ENCODE results near the gene AXIN2. TPM values are rescaled to one million over a fixed set of nuclear protein-coding genes. Genes with fewer than 3 reads are reported as not detected.

The AXIN2 gene
- total RNA-seq, 1 donor from 2014 or later: 3.7 TPM

DNA sequence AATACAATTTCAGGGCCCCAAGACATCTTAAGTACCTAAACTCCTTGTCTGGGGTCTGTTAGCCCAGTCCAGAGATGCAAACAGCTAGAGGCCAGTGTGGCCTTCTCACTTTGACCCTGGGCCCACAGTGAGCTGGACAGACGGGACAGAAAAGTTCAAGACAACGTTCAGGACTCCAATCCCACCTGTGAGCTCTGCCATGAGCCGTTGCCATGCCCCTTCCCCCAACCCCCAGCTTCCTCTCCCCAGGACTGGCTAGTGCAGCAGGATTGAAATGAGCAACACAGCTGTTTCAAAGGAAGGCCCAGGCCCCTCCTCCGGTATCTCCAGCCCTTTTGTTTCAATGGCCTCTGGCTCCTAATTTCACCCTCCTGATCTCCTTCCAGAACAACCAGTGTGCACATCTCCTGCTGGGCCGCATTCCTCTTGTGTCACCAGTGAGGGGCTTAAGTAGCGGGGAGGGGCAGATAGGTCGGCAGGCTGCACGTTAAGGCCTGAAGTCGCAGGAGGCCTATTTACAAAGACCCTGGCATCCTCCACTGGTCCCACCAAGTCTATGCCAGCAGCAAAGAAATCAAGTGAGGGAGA lies 11.3 kb downstream of the AXIN2 start:
- H3K4me3 Mint-ChIP-seq (ENCODE audit: unreplicated experiment): no peak overlapping the region
- no peaks in the 10 kb centered on the region for H3K9me3 Mint-ChIP-seq (ENCODE audit: low read depth)
- DNase-seq (ENCODE audit: low spot score): peak; percentile 36
- H3K27me3 Mint-ChIP-seq (ENCODE audit: low read depth): no peaks in the 10 kb centered on the region
- TF ChIP-seq, protein P1, sequence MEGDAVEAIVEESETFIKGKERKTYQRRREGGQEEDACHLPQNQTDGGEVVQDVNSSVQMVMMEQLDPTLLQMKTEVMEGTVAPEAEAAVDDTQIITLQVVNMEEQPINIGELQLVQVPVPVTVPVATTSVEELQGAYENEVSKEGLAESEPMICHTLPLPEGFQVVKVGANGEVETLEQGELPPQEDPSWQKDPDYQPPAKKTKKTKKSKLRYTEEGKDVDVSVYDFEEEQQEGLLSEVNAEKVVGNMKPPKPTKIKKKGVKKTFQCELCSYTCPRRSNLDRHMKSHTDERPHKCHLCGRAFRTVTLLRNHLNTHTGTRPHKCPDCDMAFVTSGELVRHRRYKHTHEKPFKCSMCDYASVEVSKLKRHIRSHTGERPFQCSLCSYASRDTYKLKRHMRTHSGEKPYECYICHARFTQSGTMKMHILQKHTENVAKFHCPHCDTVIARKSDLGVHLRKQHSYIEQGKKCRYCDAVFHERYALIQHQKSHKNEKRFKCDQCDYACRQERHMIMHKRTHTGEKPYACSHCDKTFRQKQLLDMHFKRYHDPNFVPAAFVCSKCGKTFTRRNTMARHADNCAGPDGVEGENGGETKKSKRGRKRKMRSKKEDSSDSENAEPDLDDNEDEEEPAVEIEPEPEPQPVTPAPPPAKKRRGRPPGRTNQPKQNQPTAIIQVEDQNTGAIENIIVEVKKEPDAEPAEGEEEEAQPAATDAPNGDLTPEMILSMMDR (IDR thresholded peaks at IDR 0.05): no peak
- no peak overlapping the region for H3K27ac Mint-ChIP-seq (ENCODE audit: unreplicated experiment)
- peaks cover 30% of the 10 kb centered on the region for H3K4me1 Mint-ChIP-seq (ENCODE audit: low read depth)
- peaks cover 12% of the 10 kb centered on the region for H3K36me3 Mint-ChIP-seq (ENCODE audit: low read depth)

GRCh38 chr17:65548269-65548969 lies 13.0 kb downstream of the AXIN2 start:
- DNase-seq (ENCODE audit: low spot score): peak; percentile 4
- no peaks in the 10 kb centered on the region for H3K9me3 Mint-ChIP-seq (ENCODE audit: low read depth)
- no peak overlapping the region for H3K27ac Mint-ChIP-seq (ENCODE audit: unreplicated experiment)
- no peak overlapping the region for H3K4me3 Mint-ChIP-seq (ENCODE audit: unreplicated experiment)
- H3K4me1 Mint-ChIP-seq (ENCODE audit: low read depth): peaks cover 19% of the 10 kb centered on the region
- peaks cover 12% of the 10 kb centered on the region for H3K36me3 Mint-ChIP-seq (ENCODE audit: low read depth)
- no peaks in the 10 kb centered on the region for H3K27me3 Mint-ChIP-seq (ENCODE audit: low read depth)
- TF ChIP-seq, protein P1 (IDR thresholded peaks at IDR 0.05): no peak

GRCh38 chr17:65547253-65547670 lies 14.2 kb downstream of the AXIN2 start:
- no peak for DNase-seq (ENCODE audit: low spot score)
- H3K4me3 Mint-ChIP-seq (ENCODE audit: unreplicated experiment): no peak overlapping the region
- H3K4me1 Mint-ChIP-seq (ENCODE audit: low read depth): peaks cover 13% of the 10 kb centered on the region
- H3K27me3 Mint-ChIP-seq (ENCODE audit: low read depth): no peaks in the 10 kb centered on the region
- H3K36me3 Mint-ChIP-seq (ENCODE audit: low read depth): peaks cover 12% of the 10 kb centered on the region
- TF ChIP-seq, protein P1 (IDR thresholded peaks at IDR 0.05): no peak
- no peaks in the 10 kb centered on the region for H3K9me3 Mint-ChIP-seq (ENCODE audit: low read depth)
- H3K27ac Mint-ChIP-seq (ENCODE audit: unreplicated experiment): peak overlapping the region; percentile 30

- no peak for DNase-seq (ENCODE audit: low spot score)
- TF ChIP-seq, protein P1 (IDR thresholded peaks at IDR 0.05): no peak
- Mint-ChIP-seq H3K9me3 (ENCODE audit: low read depth) (no peaks in the 10 kb centered on the region), H3K4me3 (ENCODE audit: unreplicated experiment) (no peak overlapping the region), H3K27me3 (ENCODE audit: low read depth) (no peaks in the 10 kb centered on the region), H3K4me1 (ENCODE audit: low read depth) (peaks cover 10% of the 10 kb centered on the region), H3K36me3 (ENCODE audit: low read depth) (peaks cover 12% of the 10 kb centered on the region), H3K27ac (ENCODE audit: unreplicated experiment) (no peak overlapping the region)
Measured at GRCh38 chr17:65546579-65546978, 14.9 kb downstream of the AXIN2 start.

GRCh38 chr17:65545705-65546523 lies 15.5 kb downstream of the AXIN2 start:
- TF ChIP-seq, protein P1 (IDR thresholded peaks at IDR 0.05): no peak
- Mint-ChIP-seq H3K27me3 (ENCODE audit: low read depth) (no peaks in the 10 kb centered on the region), H3K4me3 (ENCODE audit: unreplicated experiment) (no peak overlapping the region), H3K9me3 (ENCODE audit: low read depth) (no peaks in the 10 kb centered on the region), H3K4me1 (ENCODE audit: low read depth) (peaks cover 10% of the 10 kb centered on the region), H3K36me3 (ENCODE audit: low read depth) (peaks cover 15% of the 10 kb centered on the region), H3K27ac (ENCODE audit: unreplicated experiment) (no peak overlapping the region)
- DNase-seq (ENCODE audit: low spot score): peak; percentile 13

Measured in chondrocyte (in vitro differentiated cells).